ENCODE results near the gene FAM83F. TPM values are rescaled to one million over a fixed set of nuclear protein-coding genes. Genes with fewer than 3 reads are reported as not detected.

Gene FAM83F
- polyA plus RNA-seq, 2 of the 4 experiments (the other 2 are of a cell fraction) = not detected

GRCh38 chr22:40010746-40011145 is 16.0 kb downstream of the FAM83F start:
- CTCF ChIA-PET = interaction anchor here (0.9 to 4.0 kb wide), 3 partner anchors 14 to 476 kb away, joined by 3 to 29 read pairs (median 9); no protein-coding TSS in a partner anchor
- FAIRE-seq = no peak
- H3K4me3 ChIP-seq = no peak overlapping the region
- 59% methylated on average over 6 of the region's 6 CpGs for WGBS (ENCODE audit: missing lambda C conversion rate)
- DNase-seq (ENCODE audit: low read depth in 1 of 2, low spot score in 1 of 2) = no peak
- TF ChIP-seq NFE2L2 (conservative IDR thresholded peaks at IDR 0.05; ENCODE audit: low read length) (no peak), CHD2 (IDR thresholded peaks at IDR 0.05; ENCODE audit: low read length, partially characterized antibody) (no peak), MAX (IDR thresholded peaks at IDR 0.05) (no peak), ELK1 (IDR thresholded peaks at IDR 0.05; ENCODE audit: low read depth, low read length) (no peak), ESRRA (IDR thresholded peaks at IDR 0.05; ENCODE audit: borderline replicate concordance, low read length) (no peak), BCL3 (IDR thresholded peaks at IDR 0.05) (no peak), MAFK (IDR thresholded peaks at IDR 0.05; ENCODE audit: partially characterized antibody) (peak; percentile 43)
- POLR2A ChIA-PET = no interaction called here
- ATAC-seq = no peak
- H3K9me3 ChIP-seq = no peaks in the 10 kb centered on the region
- H3K27ac ChIP-seq = no peak overlapping the region
- no peak overlapping the region for H3K4me2 ChIP-seq
- no peaks in the 10 kb centered on the region for H3K4me1 ChIP-seq

GRCh38 chr22:40014667-40015248 is 20.0 kb downstream of the FAM83F start:
- no peak overlapping the region for H3K4me3 ChIP-seq
- H3K4me1 ChIP-seq = no peaks in the 10 kb centered on the region
- H3K9me3 ChIP-seq = no peaks in the 10 kb centered on the region
- CTCF ChIA-PET = interaction anchor here (2.4 to 28.4 kb wide), 2 partner anchors 10 to 470 kb away, joined by 12 to 899 read pairs; partner anchors contain the start of gene RPS19BP1
- POLR2A ChIA-PET = no interaction called here
- FAIRE-seq (no peak), ATAC-seq (no peak), DNase-seq (ENCODE audit: low read depth in 1 of 2, low spot score in 1 of 2) (no peak)
- 78% methylated on average over 5 of the region's 5 CpGs for WGBS (ENCODE audit: missing lambda C conversion rate)
- TF ChIP-seq HOXA7 (CRISPR knock-in tag; IDR thresholded peaks at IDR 0.05) = no peak
- no peak for TF ChIP-seq FOSB (CRISPR knock-in tag; IDR thresholded peaks at IDR 0.05)
- H3K27ac ChIP-seq = no peak overlapping the region
- no peak overlapping the region for H3K4me2 ChIP-seq

GRCh38 chr22:40015358-40015976 is 20.7 kb downstream of the FAM83F start:
- POLR2A ChIA-PET = no interaction called here
- Histone ChIP-seq H3K27ac (no peak overlapping the region), H3K4me3 (no peak overlapping the region), H3K9me3 (no peaks in the 10 kb centered on the region), H3K4me1 (no peaks in the 10 kb centered on the region), H3K4me2 (no peak overlapping the region)
- no peak for ATAC-seq
- FAIRE-seq = no peak
- WGBS (ENCODE audit: missing lambda C conversion rate) = 73% methylated on average over 10 of the region's 10 CpGs
- TF ChIP-seq HEYL (CRISPR knock-in tag; IDR thresholded peaks at IDR 0.05) (no peak), CHD2 (IDR thresholded peaks at IDR 0.05; ENCODE audit: low read length, partially characterized antibody) (no peak)
- DNase-seq (ENCODE audit: low read depth in 1 of 2, low spot score in 1 of 2) = no peak
- CTCF ChIA-PET = interaction anchor here (2.4 to 28.4 kb wide), 2 partner anchors 9 to 471 kb away, joined by 12 to 899 read pairs; partner anchors contain the start of gene RPS19BP1

GRCh38 chr22:40018051-40018450 is 23.3 kb downstream of the FAM83F start:
- ChIA-PET CTCF (interaction anchor here (0.7 to 28.4 kb wide), 2 partner anchors 64 to 473 kb away, joined by 4 to 899 read pairs; partner anchors contain the start of gene RPS19BP1), POLR2A (no interaction called here)
- ATAC-seq = no peak
- Histone ChIP-seq H3K27ac (no peak overlapping the region), H3K4me1 (no peaks in the 10 kb centered on the region), H3K4me2 (no peak overlapping the region), H3K9me3 (no peaks in the 10 kb centered on the region), H3K4me3 (no peak overlapping the region)
- 78% methylated on average over 6 of the region's 6 CpGs for WGBS (ENCODE audit: missing lambda C conversion rate)
- TF ChIP-seq CHD2 (IDR thresholded peaks at IDR 0.05; ENCODE audit: low read length, partially characterized antibody) (no peak), RFX5 (IDR thresholded peaks at IDR 0.05) (no peak), KDM5A (IDR thresholded peaks at IDR 0.05) (no peak)
- no peak for FAIRE-seq
- no peak for DNase-seq (ENCODE audit: low read depth in 1 of 2, low spot score in 1 of 2)

- FAIRE-seq = no peak
- no peak overlapping the region for H3K4me2 ChIP-seq
- WGBS (ENCODE audit: missing lambda C conversion rate) = 54% methylated on average over 5 of the region's 9 CpGs
- H3K4me3 ChIP-seq = no peak overlapping the region
- CTCF ChIA-PET = interaction anchor here (0.7 to 28.4 kb wide), 4 partner anchors 9 to 474 kb away, joined by 3 to 899 read pairs (median 4); partner anchors contain the start of gene RPS19BP1
- no peak for TF ChIP-seq HOXA7 (CRISPR knock-in tag; IDR thresholded peaks at IDR 0.05)
- no peak for TF ChIP-seq MAZ (IDR thresholded peaks at IDR 0.05; ENCODE audit: borderline replicate concordance, low read depth, low read length)
- TF ChIP-seq NPAS2 (CRISPR knock-in tag; IDR thresholded peaks at IDR 0.05; ENCODE audit: borderline replicate concordance) = no peak
- TF ChIP-seq CEBPB (IDR thresholded peaks at IDR 0.05) = no peak
- TF ChIP-seq CHD4 (IDR thresholded peaks at IDR 0.05; ENCODE audit: borderline replicate concordance) = no peak
- no peak for TF ChIP-seq TFCP2L1 (CRISPR knock-in tag; IDR thresholded peaks at IDR 0.05)
- no peak for TF ChIP-seq JUNB (IDR thresholded peaks at IDR 0.05)
- no peak for TF ChIP-seq NR3C1 (IDR thresholded peaks at IDR 0.05)
- TF ChIP-seq RFX5 (IDR thresholded peaks at IDR 0.05) = no peak
- TF ChIP-seq ZFP36 (IDR thresholded peaks at IDR 0.05; ENCODE audit: borderline replicate concordance, partially characterized antibody) = no peak
- no peak for TF ChIP-seq FOXS1 (CRISPR knock-in tag; IDR thresholded peaks at IDR 0.05)
- TF ChIP-seq ZSCAN20 (CRISPR knock-in tag; IDR thresholded peaks at IDR 0.05) = no peak
- no peak for TF ChIP-seq FOSB (CRISPR knock-in tag; IDR thresholded peaks at IDR 0.05)
- no peak overlapping the region for H3K27ac ChIP-seq
- no peak for ATAC-seq
- POLR2A ChIA-PET = no interaction called here
- no peak for DNase-seq (ENCODE audit: low read depth in 1 of 2, low spot score in 1 of 2)
- no peaks in the 10 kb centered on the region for H3K9me3 ChIP-seq
- H3K4me1 ChIP-seq = no peaks in the 10 kb centered on the region
Observed at GRCh38 chr22:40019100-40019499, 24.3 kb downstream of the FAM83F start.
